Measurements from ENCODE around the gene HOXB2.

DNA sequence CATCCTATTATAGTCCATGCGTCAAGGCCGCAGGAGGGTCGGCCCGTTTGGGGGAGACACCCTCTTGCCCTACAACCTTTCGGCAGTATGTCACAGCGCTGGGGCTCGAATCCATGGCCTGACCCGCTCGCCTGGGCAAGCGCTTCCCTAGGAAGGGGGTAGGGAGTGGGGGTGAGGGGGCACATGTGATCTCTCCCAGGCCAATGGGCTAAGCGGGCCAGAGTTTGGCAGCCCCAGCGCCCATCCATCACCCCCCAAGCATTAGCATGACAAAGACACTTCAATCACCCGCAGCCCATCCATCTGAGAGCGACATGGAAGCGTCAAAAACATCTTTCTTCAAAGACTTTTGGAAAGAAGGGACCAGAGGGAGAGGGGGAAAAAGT, 14.0 kb downstream of the HOXB2 start, which contains the start of gene HOXB1:
- TF ChIP-seq POLR2AphosphoS5 (IDR thresholded peaks at IDR 0.05; ENCODE audit: low read depth, low read length) (no peak), POLR2A (IDR thresholded peaks at IDR 0.05; ENCODE audit: low read depth, low read length) (no peak), TAF1 (IDR thresholded peaks at IDR 0.05; ENCODE audit: low read depth, low read length) (no peak), SPI1 (IDR thresholded peaks at IDR 0.05; ENCODE audit: low read depth, low read length) (no peak), PAX5 (IDR thresholded peaks at IDR 0.05; ENCODE audit: insufficient read depth, low read length, severe bottlenecking) (no peak)
